Choroid plexus epithelial cell (primary cell): ENCODE results near the gene DLGAP1.

Experiments used
- DNase-seq: peaks from one replicate; pipeline ENCODE4 v3.0.0-alpha.2; 2010; ENCODE audit warnings: low read depth
- H3K4me3 ChIP-seq: 2 replicates; pipeline ENCODE4 v1.5.1; 2011; ENCODE audit warnings: low read depth, mild to moderate bottlenecking, control low read depth, low read length, moderate library complexity
- CTCF ChIP-seq: conservative IDR thresholded peaks from 2 replicates; pipeline ENCODE4 v1.5.1; 2011; ENCODE audit warnings: low read depth, mild to moderate bottlenecking, control low read depth, inconsistent platforms, low read length, moderate library complexity

The DLGAP1 gene

GRCh38 chr18:3454365-3455089 lies 1000.6 kb downstream of the DLGAP1 start:
- H3K4me3 ChIP-seq, result peak overlapping the region; percentile 94
- TF ChIP-seq CTCF, result peak; percentile 78
- DNase-seq, result peak; percentile 82

- peak overlapping the region; percentile 94 for H3K4me3 ChIP-seq
- peak; percentile 96 for DNase-seq
- TF ChIP-seq CTCF, result no peak
These were observed 1001.4 kb downstream of the DLGAP1 start for GRCh38 chr18:3453540-3454364.

GRCh38 chr18:3452750-3453539 lies 1002.2 kb downstream of the DLGAP1 start:
- no peak for TF ChIP-seq CTCF
- DNase-seq, result peak; percentile 46
- peak overlapping the region; percentile 94 for H3K4me3 ChIP-seq

- peak; percentile 81 for DNase-seq
- H3K4me3 ChIP-seq, result peak overlapping the region; percentile 94
- peak; percentile 9 for TF ChIP-seq CTCF
These were observed 1002.9 kb downstream of the DLGAP1 start for GRCh38 chr18:3451989-3452749.

- peak overlapping the region; percentile 94 for H3K4me3 ChIP-seq
- TF ChIP-seq CTCF, result no peak
- peak; percentile 97 for DNase-seq
These were observed 1003.7 kb downstream of the DLGAP1 start for GRCh38 chr18:3451183-3451988.
